Hypothalamus (tissue), 51 donors: ENCODE data around the gene SARDH.
A peak's percentile ranks its signal among the peaks of the same experiment; 100 is the strongest.

Source experiments
- DNase-seq, 51 donors: peaks; one replicate each; lab custom pipeline; 2025; lab: John Stamatoyannopoulos, UW

The SARDH gene

GRCh38 chr9:133657120-133657661, 81.0 kb downstream of the SARDH start:
- DNase-seq: peak in 1 of 51 donors; percentile 46

DNA sequence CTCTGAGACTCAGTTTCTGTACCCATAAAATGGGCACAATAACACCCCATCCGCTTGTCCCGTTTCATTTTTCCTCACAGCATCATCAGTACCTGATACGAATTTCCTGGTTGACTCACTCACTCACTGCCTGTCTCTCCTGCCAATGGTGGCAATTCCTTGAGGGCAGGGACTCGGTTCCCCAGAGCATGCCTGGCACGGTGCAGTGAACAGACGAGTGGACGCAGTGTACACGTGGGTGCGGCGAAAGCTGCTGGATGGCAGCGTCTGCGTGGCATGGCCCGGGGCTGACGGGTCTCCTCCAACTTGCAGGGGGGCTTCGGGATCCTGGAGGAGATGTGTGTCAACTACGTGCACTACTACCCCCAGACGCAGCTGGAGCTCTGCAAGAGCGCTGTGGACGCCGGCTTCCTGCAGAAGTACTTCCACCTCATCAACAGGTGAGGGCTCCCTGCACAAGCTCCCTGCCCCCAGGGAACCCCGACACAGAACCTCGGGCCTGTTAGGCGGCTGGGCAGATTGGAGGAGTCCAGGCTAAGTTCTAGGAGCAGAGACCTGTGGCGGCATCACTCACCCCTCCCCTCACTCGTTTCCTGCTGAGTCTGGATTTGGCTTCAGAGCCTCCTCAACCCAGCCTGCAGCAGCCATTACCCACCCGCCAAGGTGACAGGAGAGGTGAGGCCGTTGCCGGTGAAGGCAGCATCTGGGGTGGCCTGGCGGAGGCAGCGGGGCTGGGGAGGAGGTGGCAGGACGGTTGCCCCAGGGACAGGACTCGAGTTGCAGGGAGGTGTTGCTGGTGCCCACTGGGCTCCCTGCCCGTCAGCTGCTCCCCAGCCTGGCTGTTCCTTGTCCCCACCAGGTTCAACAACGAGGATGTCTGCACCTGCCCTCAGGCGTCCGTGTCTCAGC, 81.7 kb downstream of the SARDH start:
- no peak for DNase-seq

DNA sequence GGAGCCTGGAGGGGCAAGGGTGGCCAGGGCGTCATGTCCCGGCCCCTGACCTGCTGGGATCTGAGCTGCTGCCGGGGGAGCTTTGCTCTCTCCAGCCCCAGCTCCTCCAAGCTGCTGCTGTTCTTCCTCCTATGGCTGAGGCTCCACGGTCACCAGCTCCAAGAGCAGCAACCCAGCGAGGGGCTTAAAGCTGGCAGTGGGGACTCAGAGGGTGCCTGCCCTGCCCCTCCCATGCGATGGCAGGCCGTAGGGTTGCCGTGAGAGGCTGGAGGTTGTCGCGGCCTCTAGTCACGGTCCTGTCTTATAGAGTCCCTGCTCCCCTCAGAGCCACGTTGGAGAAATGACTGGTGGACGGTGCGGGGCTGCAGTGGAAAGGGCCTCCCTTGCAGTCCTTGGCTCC, 82.5 kb downstream of the SARDH start:
- DNase-seq: no peak

- no peak for DNase-seq
These were observed 83.2 kb downstream of the SARDH start for GRCh38 chr9:133654736-133655657.

DNA sequence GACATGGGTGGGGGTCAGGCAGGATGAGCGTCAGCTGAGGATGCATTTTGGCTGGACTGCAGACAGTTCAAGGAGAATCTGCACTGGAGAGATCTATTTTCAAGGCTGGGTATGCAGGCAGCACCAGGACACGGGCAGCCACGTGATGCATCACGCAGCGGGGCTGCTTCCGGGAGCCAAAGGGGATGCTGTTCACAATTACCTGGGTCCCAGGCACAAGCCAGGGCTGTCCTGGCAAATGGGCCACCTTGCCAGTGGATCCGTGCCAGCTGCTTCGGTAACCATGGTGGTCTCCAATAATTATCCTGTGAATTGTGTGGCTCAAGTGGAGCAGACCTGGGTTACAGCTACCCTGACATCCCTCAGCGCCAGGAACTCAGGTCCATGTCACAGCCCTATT, 84.5 kb downstream of the SARDH start:
- DNase-seq: no peak

DNA sequence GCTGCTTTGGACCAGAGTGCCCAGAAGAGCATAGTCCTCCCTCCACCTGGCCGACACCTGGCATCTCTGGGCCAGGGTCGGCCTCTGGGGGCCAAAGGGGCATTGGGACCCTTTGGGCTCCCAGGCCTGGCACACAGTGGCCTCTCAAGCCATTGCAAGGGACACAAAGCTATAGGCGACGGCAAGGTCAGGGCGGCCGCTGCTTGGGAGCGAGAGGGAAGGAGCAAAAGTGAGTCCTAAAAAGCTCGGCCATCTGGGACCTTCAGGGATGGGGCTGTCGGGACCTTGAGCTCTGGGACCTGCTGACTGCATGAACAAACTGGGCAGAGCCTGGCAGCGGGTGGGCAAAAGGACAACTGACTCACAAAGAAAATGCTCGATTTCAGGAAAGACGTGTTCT, 88.1 kb downstream of the SARDH start:
- DNase-seq: no peak

DNA sequence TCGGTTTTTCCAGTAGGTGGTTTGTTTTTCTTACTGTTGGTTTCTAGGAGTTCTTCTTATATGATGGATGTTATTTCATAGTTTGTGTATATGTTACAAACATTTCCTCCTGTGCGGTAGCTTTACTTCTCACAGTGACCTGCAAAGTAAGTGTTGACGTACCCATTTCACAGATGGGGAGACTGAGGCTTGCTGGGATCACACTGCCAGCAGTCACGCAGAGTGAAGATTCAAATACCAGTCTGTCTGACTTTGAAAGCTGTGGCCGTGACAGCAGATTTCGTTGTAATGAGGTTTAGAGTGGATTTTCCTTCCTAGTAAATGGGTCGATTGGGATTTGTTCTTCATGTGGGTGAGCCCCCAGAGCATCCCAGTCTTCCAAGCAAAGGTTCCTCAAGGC, 89.0 kb downstream of the SARDH start:
- DNase-seq: no peak

DNA sequence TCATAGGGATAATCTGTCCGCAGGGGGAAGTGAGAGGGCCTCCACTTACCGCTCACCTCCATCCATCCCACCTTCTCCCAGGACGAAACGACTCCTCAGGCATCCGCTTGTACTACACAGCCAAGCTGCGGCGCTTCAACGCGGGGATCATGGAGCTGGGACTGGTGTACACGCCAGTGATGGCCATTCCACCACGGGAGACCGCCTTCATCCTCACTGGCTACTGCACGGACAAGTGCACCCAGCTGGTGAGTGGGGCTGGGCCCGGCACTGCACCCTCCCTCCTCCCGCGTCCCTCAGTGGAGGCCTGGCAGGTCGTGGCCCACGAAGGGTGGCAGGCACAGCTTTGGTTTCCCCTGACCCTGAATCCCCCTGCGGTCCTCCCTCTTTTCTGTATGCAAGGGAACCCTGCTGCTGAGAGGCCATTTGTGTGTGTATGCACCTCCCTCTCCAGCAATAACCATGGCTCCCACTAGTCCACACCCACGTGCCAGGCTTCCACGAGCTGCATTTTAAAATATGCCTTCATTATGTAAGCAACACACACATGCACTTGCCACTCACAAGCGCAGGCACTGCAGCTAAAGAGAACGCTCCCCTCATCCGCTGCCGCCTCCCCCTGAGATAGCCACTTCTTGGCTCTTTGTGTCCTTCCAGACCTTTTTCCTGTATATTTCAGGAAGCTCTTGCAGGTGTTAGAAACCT, 90.2 kb downstream of the SARDH start:
- peak in 1 of 51 donors; percentile 17 for DNase-seq

DNA sequence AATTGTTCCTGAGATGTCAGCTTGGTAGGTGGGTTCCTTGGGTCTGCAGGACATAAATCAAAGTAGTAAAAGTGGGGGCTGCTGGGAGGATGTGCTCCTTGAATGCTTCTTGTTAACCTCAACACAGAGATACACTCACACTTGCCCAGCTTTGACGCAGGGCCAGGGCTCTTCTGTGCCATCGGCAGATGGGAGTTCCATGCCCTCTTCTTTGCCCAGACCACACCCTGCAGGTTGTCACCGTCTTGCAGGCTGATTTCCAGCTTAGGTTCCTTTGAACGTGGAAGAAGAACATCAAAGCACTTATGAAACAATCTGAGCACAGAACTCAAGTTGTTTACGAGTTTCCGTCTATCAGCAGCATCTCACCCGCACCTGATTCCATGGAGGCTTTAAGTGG, 91.0 kb downstream of the SARDH start:
- no peak for DNase-seq

- no peak for DNase-seq
These were observed 93.0 kb downstream of the SARDH start for GRCh38 chr9:133645021-133645765.

DNA sequence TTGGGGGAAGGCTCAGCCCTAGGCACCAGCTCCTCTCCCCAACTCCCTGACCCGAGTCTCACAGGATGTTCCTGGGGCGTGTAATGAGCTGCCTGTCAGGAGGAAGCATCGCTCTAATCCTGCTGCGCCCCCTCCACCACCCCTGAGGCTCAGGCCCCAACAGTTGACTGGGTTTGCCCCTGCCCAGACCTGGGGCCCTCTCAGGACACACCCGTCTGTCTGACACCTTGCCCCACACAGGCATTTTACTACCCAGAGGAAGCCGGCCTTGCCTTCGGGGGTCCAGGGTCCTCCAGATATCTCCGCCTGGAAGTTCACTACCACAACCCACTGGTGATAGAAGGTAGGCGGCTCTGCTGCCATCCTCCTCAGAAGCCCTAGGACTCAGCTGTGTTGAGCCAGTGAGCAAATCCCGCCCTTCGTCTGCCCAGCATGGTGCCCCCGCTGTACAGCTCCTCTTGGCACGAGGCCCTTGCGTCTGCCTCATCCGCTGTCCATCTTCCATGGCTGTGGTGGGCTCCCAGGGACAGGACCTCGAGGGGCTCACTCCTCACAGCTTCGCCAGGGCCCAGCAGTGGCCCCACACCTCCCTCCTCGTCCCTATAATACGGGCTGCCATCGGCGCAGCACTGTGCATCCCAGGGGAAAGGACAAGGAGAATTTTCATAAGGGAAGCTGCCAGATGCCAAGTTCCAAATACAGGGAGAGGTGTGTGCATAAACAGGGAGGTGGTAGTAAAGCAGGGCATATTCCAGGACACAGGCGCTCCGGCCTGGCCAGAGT, 94.0 kb downstream of the SARDH start:
- no peak for DNase-seq

GRCh38 chr9:133643362-133643755, 94.8 kb downstream of the SARDH start:
- DNase-seq: no peak

DNA sequence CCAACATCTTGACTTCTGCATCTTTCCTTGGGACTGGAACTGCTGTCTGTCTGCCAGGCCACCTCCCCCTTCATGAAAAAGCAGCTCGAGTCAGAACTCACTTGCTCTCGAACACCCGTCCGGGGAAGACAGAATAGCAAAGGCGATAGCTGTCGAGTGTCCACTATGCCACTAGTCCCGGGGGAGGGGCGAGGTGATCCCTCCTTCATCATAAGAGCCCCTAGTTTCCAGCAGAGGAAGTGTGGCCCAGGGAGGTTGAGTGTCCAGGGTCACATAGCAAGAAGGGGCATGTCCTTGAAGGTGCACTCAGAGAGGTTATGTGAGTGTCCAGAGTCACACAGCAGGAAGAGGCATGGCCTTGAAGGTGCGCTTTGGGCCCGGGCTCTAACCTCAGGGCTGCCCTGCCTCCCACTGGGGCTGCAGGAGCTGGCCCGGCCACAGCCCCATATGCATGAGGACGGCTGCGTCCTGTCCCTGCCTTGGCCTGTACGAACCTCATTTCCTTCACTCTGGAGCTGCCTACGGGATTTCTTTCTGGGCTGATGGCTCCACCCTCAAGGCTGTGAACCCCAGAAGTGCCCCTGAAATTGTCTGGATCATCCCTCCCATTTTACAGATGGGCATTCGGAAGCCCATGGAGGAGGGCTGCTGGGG, 95.3 kb downstream of the SARDH start:
- DNase-seq: no peak

DNA sequence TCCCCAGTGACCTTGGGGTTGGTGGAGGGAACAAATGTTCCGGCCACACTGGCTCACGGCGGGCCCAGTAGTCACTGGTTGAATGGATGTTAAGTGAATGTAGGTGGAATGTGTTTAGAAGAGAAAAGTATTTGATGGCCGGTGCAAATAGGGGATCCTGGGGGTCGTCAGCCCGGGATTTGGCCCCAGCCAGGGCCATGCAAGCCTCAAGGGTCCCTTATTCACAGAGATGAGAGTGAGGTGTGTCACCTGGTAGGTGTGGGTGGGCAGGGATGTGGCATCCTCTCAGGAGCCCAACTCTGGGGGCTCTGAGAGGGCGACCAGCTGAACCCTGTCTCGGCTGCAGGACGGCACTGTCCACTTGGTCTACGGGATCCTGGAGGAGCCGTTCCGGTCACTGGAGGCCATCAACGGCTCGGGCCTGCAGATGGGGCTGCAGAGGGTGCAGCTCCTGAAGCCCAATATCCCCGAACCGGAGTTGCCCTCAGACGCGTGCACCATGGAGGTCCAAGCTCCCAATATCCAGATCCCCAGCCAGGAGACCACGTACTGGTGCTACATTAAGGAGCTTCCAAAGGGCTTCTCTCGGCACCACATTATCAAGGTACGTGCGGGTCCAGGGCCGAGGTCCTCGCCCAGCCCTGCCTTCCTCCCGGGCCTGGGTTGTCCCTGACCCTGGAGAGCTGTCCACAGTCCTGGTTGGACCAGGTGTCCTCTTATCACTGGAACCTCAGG, 96.1 kb downstream of the SARDH start:
- DNase-seq: no peak

DNA sequence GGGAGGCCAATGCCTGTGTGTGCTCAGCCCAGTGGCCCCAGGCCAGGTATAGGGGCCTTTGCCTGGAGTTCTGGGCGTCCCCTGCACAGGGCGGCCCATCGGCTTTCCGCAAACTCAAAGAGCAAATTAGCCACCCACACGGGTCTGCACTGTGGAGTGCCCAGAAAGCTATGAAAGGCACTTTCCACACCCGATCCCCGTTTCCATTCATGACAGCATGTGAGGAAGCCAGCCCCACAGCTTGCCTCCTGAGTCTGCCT, 96.8 kb downstream of the SARDH start:
- DNase-seq: no peak

GRCh38 chr9:133640580-133641395, 97.4 kb downstream of the SARDH start:
- no peak for DNase-seq

DNA sequence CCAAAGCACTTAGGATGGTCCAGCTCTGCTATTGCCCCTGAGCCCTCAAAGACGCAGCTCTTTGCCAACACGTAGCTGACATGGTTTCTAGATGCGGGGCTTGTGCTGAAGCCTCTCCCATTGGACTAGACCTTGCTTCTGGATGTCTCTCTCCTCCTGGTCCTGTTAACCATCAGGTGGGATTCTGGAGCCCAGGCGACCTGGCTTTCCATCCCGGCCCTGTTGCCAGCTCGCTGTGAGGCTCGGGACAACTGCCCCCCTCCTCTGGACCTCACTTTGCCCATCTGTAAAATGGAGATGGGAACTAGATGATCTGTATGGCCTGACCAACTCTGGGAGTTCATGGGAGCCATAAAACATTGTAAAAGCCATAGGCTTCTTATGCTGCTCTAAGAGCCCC, 98.0 kb downstream of the SARDH start:
- DNase-seq: no peak
